WTC11 (cell line): ENCODE results near the gene ASCC3.

Experiments
- ATF3 ChIP-seq: sonication (generic); formaldehyde crosslinking; conservative IDR thresholded peaks from 2 replicates; pipeline ENCODE4 v1.8.1; 2022; ENCODE audit warnings: mild to moderate bottlenecking, missing genetic modification reagents
- CBFB ChIP-seq: sonication (generic); formaldehyde crosslinking; IDR thresholded peaks from 2 replicates; pipeline ENCODE4 v1.8.1; 2022; ENCODE audit warnings: mild to moderate bottlenecking, low read depth, missing genetic modification reagents
- FOXP4 ChIP-seq: sonication (generic); formaldehyde crosslinking; IDR thresholded peaks from 2 replicates; pipeline ENCODE4 v1.8.0; 2022; ENCODE audit warnings: mild to moderate bottlenecking, missing genetic modification reagents
- IRF2 ChIP-seq: sonication (generic); formaldehyde crosslinking; IDR thresholded peaks from 2 replicates; pipeline ENCODE4 v1.8.0; 2022; ENCODE audit warnings: low read depth, missing genetic modification reagents, borderline replicate concordance
- USF2 ChIP-seq: sonication (generic); formaldehyde crosslinking; IDR thresholded peaks from 2 replicates; pipeline ENCODE4 v1.8.1; 2023; ENCODE audit warnings: mild to moderate bottlenecking, missing genetic modification reagents, moderate library complexity
- ZBTB43 ChIP-seq: sonication (generic); formaldehyde crosslinking; IDR thresholded peaks from 2 replicates; pipeline ENCODE4 v1.8.1; 2023; ENCODE audit warnings: mild to moderate bottlenecking, missing genetic modification reagents

- TF ChIP-seq ATF3 (CRISPR knock-in tag) (no peak), USF2 (CRISPR knock-in tag) (no peak), CBFB (CRISPR knock-in tag) (no peak), ZBTB43 (no peak), FOXP4 (CRISPR knock-in tag) (no peak), IRF2 (CRISPR knock-in tag) (no peak)
These were observed 129.5 kb downstream of the ASCC3 start for GRCh38 chr6:100751590-100751989.
